GM12865 (cell line): ENCODE measurements around the gene NEDD8.

ENCODE experiments used
- DNase-seq: peaks from one replicate; pipeline ENCODE4 v3.0.0; 2010; ENCODE audit warnings: low read depth
- H3K4me3 ChIP-seq: 2 replicates; pipeline ENCODE4 v1.5.1; 2011; ENCODE audit warnings: mild to moderate bottlenecking, low read depth, low read length, control low read depth
- CTCF ChIP-seq: IDR thresholded peaks from 2 replicates; pipeline ENCODE4 v1.5.1; 2011; ENCODE audit warnings: low read length, control low read depth, low read depth, inconsistent platforms; ENCODE audit not compliant: insufficient read depth; ENCODE audit errors: missing control alignments

NEDD8 gene

DNA sequence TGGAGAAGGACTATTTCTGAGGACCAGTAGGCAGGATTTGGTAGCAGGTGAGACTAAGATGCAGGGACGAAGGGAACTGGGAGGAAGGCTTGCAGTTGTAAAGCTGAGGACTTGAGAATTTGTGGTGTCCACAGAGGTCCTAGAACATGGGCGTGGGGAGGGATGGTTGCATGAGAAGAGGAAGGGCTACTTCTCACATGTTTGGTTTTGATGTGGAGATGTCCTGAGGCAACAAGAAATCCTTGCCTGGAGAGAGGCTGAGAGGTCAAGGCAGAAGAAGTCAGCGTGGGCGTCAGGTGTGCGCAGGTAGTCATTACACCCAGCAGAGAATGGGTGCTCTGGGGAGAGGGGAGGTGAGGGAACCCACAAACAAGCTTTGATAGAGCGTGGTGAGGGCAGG lies 44.9 kb upstream of the NEDD8 start:
- no peak for DNase-seq
- no peak for TF ChIP-seq CTCF
- H3K4me3 ChIP-seq = no peak overlapping the region

- TF ChIP-seq CTCF = no peak
- peak overlapping the region; percentile 21 for H3K4me3 ChIP-seq
- DNase-seq = peak; percentile 86
Observed at GRCh38 chr14:24274101-24274543, 42.0 kb upstream of the NEDD8 start.

DNA sequence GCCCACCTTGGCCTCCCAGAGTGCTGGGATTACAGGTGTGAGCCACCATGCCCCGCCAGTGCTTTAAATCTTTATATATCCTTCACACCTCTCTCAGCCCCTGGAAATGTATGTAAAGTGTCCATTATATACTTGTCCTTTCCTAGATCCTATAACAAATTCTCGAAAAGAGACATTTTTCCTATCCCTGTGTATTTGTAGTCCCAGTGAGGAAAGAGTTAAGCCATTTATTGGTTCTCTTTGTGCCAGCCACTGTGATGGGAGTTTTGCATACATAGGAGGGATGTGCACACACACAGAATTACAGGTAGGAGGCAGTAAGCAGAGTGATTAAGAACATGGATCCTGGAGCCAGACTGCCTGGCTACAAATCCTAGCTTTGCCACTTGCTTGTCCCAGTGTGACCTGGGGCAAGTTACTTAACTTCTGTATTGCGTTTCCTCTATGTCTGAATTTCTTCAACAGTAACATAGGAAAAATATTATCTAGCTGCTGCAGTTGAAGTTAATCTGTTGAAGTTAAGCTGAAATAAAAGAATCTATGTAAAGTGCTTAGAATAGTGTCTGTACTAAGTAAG lies 41.3 kb upstream of the NEDD8 start:
- DNase-seq = peak; percentile 38
- TF ChIP-seq CTCF = peak; percentile 8
- peak overlapping the region; percentile 21; the same call in 1 of the 2 replicates for H3K4me3 ChIP-seq

- DNase-seq = no peak
- no peak overlapping the region; the same call in 1 of the 2 replicates for H3K4me3 ChIP-seq
- no peak for TF ChIP-seq CTCF
Observed at GRCh38 chr14:24272467-24272866, 40.3 kb upstream of the NEDD8 start.

GRCh38 chr14:24271834-24272263 lies 39.7 kb upstream of the NEDD8 start:
- DNase-seq = no peak
- peak overlapping the region; percentile 92 for H3K4me3 ChIP-seq
- TF ChIP-seq CTCF = no peak

GRCh38 chr14:24271134-24271833 lies 39.1 kb upstream of the NEDD8 start, which contains the start of gene RABGGTA:
Gene RABGGTA, minus strand, starts transcription at chr14:24271597. Its CDS starts 482 bp downstream, at chr14:24271115.
- peak within 1 kb of the TSS; percentile 92 for H3K4me3 ChIP-seq
- DNase-seq = peak; percentile 98
- TF ChIP-seq CTCF = peak; percentile 88

GRCh38 chr14:24270537-24271133 lies 38.5 kb upstream of the NEDD8 start:
- DNase-seq = no peak
- H3K4me3 ChIP-seq = peak overlapping the region; percentile 92
- TF ChIP-seq CTCF = no peak
